ENCODE data around the gene TTBK2.

TTBK2 gene

DNA sequence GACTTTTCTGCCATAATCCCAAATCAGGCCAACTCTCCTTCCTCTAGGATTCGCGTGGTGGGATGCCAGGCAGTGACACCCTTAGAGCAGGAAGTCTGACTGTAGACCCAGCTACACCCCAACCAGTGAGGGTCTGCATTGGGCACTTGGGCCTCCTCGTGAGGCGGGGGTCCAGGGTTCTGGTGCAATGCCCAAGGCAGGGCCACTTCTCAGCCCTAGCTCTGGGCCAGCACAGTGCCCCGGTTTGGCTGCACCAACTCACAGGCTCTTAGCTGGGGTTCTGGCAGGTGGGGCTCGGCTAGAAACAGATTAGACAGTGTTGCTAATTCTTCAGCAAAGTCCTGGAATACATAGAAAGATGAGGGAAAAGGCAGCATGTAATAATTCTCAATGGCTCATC is 196.3 kb downstream of the TTBK2 start:
- DNase-seq, result no peak

DNA sequence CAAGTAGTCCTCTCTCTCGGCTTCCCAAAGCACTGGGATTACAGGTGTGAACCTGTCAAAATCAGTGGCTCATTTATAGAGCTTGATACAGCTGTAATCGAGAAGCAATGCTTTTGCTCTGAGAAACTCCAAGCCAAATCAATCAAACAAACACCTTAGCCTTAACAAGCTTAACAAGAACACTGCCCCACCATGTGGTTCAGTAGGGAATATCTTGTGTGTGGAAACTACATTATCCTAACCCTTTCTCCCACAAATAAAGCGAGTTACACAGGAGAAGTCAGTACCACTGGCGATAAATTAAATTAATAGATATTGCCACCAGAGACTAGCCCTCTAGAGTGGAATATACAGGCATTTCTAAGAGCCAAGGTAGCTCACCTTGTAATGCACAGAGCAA is 197.5 kb downstream of the TTBK2 start:
- no peak for DNase-seq

DNA sequence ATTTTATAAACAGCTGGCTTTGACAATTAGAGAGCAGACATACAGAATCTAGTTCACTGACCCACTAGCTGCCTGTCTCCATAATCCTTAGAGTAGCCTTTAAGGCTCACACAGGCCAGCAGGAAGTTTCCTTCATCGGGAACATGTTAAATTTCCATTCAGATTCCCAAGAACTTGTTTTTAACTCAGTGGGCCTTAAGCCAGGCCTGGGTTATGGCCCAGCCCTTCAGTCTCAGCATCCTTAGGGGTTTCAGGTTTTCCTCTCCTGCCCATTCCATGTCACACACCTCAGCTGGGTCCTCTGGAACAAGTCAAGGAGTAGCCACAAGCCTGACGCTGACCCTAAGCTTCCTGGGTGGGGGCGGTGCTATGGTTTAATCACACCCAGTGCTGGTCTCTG is 198.7 kb downstream of the TTBK2 start:
- no peak for DNase-seq

DNA sequence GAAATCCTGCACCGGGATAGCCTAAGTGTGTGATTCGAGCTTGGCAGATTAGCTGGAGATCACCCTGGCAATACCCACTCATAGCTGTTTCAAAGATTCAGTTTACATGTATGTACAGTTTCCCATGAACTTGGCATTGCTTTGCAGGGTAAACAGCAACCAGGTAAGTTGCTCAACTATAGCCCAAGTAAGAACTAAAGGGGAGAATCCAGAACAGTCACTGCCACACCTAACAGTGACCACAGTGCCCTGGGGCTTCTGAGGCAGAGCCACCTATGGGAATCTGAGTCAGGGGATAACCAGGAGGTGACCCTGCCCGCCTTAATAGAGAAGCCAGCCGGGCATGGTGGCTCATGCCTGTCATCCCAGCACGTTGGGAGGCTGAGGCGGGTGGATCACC is 199.6 kb downstream of the TTBK2 start:
- no peak for DNase-seq

DNA sequence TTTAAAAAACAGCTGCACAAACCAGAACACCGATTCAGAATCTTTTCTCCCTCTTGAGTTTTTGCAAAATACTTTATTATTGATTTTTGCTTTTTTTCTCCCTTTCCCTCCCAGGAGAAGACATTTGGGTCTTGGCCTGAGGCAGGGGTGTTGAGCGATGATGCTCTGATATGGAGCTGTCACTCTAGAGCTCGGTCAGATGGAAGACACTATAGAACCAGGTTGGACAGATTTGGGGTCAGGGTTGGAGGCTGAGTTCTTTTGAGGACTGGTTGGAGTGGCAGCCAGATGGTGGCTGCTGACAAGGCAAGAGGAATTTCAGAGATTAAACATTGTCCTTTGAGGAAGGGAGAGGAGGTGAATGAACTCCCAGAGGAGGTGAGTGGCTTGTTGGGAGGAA is 200.5 kb downstream of the TTBK2 start:
- no peak for DNase-seq

DNA sequence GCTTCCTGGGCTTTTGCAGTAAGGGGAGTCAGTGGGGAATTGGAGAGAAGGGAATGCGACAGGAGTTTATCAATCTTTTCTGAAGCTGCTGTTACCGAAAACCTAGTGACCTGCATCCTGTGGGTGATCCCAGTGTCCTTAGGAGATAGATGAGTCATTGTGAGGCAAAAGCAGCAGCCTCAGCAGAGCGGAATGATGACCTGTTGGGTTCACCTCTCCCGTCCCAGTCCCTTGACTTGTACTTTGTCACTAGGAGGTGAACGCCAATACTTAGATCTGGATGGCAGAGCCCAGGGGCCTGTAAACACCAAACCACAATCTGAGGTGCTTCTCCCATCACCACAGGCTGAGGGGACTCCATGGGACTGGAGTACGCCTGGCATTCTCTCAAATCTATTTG is 201.5 kb downstream of the TTBK2 start:
- DNase-seq, result no peak

DNA sequence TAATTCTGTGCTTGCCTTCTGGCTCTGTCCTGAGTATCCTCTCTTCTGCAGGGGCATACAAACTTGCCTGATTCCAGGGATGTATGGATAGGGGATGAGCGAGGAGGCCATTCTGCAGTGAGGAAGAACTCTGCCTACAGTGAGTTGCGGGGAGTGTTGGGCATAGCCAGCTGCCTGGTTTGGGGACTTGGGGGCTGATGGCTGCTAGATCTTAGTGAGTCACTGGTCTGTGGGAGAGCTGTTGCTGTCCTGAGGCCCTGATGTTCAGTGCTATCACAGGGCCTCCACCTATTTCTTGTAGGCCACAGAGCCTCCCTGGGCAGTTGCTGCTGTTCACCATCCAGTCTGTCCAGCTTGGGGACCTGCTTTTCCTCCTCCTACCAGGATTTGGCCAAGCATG is 204.0 kb downstream of the TTBK2 start:
- no peak for DNase-seq

DNA sequence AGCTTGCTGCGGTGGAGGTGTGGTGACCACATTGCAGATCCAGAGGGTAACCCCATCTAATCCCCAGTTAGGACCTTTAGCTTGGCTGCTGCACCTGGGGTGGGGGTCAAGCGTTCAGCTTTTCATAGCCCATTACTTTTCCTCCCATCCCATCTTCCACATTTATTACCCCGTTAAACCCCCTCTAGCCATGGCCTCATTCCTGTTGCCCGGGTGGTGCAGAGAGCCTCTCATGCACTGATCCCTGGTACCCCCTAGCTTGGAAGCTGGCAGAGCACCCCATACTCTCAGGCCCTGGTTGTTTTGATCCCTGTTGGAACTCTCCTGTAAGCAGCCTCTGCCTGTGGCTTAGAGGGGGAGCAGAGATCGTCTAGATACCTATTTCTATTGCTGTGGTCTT is 204.5 kb downstream of the TTBK2 start:
- no peak for DNase-seq

DNA sequence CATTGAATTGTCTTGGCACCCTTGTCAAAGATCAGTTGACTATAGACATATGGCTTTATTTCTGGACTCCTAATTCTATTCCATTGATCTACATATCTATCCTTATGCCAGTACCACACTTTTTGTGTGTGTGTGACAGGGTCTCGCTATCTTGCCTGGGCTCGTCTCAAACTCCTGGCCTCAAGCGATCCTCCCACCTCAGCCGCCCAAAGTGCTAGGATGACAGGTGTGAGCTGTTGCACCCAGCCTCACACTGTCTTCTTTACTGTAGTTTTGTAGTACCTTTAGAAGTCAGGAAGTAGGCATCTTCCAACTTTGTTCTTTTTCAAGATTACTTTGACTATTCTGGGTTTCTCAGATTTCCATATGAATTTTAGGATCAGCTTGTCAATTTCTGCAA is 208.0 kb downstream of the TTBK2 start:
- no peak for DNase-seq

DNA sequence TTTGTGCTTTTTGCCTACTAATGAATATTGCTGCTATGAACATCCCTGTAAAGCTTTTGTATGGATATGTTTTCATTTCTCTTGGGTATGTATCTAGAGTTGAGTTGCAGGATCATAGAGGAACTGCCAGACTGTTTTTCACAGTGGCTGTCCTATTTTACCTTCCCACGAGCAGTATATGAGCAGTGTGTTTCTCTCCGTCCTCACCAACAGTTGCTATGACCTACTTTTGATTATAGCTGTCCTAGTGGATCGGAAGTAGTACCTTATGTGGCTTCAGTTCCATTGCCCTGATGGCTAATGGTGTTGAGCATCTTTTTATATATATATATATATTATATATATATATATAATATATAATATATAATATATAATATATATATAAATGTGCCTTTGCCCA is 208.8 kb downstream of the TTBK2 start:
- no peak for DNase-seq

DNA sequence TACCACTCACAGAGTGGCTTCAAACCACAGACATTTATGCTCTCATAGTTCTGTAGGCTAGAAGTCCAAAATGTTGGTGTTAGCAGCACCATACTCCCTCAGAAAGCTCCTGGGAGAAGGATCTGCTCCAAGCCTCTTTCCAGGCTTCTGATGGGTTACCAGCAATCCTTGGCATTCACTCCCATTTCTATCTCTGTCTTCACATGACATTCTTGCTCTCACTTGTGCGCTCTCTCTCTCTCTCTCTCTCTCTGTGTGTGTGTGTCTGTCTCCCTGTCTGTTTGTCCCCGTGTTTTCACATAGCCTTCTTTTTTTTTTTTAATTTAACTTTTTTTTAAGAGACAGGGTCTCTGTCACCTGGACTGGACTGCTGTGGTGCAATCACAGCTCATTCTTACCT is 209.9 kb downstream of the TTBK2 start:
- no peak for DNase-seq

DNA sequence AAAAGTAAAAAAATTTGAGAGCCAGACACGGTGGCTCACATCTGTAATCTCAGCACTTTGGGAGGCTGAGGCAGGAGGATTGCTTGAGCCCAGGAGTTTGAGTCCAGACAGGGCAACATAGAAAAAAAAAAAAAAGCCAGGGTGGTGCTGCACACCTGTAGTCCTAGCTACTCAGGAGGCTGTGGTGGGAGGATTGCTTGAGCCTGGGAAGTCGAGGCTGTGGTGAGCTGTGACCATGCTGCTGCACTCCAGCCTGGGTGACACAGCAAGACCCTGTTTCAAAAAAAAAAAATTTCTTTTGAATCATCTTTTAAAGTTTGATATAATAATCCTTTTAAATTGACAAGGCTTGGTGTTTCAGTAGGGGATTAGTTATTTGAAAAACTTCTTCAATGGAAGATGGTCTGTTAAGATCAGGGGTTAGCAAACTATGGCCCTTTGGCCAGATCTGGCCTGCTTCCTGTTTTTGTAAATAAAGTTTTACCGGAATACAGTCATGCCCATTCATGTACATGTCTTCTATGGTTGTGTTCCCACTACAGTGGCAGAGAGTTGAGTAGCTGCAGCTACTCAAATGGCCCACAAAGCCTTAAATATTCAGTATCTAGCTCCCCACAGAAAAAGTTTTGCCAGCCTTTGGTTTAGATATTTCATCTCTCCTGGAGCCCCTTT is 212.6 kb downstream of the TTBK2 start:
- no peak for DNase-seq

DNA sequence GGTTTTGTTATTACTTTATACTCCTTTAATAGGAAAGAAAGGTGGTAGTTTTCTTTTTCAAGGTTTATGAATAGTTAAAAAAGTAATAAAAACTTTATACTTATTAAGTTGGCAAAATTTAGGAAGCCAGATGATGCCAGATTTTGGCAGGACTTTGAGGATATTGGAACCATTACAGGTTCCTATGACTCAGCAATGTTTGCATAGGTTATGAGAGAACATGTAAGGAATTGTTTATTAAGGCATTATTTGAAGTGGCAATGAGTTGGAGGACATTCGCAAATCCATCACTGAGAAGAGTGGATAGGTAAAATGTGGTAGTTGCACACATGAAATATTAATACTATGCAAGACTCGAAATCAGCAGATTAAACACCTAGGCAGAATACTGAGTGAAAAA is 213.5 kb downstream of the TTBK2 start:
- DNase-seq, result no peak

DNA sequence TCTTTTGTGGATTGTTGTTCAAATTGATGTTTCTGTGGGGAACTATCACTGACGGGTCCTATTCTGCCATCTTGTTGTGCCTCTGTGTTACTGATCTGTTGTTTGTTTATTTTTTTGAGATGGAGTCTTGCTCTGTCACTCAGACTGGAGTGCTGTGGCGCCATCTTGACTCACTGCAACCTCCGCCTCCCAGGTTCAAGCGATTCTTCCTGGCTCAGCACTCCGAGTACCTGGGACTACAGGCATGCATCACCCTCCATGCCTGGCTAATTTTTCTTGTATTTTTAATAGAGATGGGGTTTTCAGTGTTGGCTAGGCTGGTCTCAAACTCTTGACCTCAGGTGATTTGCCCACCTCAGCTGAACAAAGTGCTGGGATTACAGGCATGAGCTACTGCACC is 215.2 kb downstream of the TTBK2 start:
- no peak for DNase-seq

DNA sequence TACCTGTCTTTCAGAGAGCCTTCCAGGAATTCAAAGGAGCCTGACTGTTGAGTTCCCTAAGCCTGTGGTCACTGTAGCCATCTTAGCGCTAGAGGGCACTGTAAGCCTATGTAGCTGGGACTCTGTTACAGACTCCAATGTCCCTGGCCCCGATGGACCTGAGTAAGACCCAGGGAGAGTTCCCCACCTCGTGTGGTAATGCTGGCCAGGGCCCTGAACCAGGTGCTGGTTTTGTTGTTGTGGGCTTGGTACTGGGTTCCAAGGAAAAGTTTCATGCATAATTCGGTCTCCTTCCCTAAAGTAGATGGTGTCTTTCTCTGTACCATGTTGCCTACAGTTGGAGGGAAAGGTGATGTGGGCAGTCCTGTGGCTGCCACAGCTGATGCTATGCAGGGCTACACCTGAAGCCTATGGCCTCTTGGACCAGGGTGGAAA is 216.1 kb downstream of the TTBK2 start:
- DNase-seq, result peak; percentile 51

DNA sequence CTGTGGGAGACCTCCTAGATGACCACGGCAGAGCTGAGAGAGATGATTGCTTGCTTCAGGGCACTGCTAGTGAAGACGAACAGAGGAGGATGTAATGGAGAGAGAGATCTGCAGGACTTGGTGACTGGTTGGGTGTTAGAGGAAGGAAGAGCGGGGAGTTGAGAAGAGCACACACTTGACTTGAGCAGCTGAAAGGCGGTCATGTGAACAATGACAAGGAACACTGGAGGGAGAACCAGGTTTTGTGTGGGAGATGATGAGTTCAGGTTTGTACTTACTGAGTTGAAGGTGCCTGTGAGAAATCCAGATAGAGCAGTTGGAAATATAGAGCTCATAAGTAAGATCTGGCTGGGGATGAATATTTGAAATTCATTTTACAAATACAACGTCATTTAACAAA is 224.0 kb downstream of the TTBK2 start:
- no peak for DNase-seq

DNA sequence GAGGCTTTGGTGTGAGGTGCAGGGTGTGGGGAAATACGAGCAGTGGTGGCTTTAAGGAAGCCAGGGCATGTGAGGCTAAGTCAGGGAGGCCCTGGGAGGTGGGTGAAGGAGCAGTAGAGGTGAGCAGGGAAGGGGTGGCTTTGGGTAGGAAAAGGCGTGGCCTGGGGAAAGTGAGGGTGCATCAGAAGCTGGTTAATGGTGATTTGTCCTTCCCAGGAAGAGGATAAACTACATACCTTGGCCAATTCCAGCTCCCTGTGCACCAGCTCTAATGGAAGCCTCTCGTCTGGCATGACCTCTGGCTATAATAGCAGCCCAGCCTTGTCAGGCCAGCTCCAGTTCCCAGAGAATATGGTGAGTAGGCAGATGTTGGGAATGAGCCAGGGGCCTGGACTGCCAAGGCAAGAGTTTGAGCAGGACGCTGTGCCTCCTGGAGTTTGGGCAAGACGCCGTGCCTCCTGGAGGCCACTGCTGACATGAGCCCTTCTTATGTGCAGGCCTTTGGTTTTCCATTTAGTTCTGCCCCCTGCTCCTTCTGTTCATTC is 225.0 kb downstream of the TTBK2 start:
- DNase-seq, result no peak

DNA sequence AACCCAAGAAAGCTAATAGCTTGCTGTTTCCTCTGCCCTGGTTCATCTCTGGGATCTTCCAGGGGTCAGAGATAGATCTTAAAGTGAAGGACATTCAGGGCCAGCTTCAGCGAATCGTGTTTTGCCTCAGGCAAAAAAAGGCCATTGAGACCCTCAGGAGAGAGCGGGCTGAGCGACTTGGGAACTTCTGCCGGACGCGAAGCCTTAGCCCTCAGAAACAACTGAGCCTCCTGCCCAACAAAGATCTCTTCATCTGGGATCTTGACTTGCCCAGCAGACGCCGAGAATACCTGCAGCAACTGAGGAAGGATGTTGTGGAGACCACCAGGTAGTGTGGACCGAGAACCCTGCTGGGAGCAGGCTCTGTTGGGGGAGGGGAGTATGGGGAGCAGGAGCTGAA is 226.2 kb downstream of the TTBK2 start:
- no peak for DNase-seq

DNA sequence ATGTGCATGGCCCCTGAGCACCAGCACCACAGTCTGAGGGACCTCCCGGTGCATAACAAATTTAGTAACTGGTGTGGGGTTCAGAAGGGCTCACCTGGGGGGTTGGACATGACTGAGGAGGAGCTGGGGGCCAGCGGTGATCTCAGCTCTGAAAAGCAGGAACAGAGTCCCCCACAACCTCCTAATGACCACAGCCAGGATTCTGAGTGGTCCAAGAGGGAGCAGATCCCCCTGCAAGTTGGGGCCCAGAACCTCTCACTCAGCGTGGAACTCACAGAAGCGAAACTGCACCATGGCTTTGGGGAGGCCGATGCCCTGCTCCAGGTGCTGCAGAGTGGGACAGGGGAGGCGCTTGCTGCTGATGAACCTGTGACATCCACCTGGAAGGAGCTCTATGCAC is 226.6 kb downstream of the TTBK2 start:
- no peak for DNase-seq

DNA sequence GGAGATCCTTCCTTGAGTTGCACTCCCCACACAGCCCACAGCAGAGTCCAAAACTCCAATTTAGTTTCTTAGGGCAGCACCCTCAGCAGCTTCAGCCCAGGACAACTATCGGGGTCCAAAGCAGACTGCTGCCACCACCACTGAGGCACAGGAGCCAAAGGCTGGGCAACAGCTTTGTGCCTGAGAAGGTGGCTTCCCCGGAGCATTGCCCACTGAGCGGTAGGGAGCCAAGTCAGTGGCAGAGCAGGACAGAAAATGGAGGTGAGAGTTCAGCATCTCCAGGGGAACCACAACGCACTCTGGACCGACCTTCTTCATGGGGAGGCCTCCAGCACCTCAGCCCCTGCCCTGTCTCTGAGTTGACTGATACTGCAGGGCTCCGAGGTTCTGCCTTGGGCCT is 227.1 kb downstream of the TTBK2 start:
- DNase-seq, result no peak

DNA sequence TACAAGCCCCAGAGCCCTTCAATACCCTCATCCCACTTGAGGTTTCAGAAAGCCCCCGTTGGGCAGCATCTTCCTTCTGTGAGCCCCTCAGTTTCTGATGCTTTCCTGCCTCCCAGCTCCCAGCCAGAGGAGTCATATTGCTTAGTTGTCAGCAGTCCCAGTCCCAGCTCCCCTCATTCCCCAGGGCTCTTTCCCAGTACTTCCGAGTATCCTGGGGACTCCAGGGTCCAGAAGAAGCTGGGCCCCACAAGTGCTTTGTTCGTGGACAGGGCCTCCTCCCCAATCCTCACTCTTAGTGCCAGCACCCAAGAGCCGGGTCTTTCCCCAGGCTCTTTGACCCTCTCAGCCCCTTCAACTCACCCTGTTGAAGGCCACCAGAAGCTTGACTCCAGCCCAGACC is 227.6 kb downstream of the TTBK2 start:
- DNase-seq, result no peak

DNA sequence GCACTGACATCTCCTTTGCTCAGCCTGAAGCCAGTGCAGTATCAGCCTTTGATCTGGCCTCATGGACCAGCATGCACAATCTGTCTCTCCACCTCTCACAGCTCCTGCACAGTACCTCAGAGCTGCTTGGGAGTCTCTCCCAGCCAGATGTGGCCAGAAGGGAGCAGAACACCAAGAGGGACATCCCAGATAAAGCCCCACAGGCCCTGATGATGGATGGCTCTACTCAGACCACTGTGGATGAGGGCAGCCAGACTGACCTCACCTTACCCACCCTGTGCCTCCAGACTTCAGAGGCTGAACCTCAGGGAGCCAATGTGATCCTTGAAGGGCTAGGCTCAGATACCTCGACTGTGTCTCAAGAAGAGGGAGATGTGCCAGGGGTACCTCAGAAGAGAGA is 228.0 kb downstream of the TTBK2 start:
- DNase-seq, result no peak

DNA sequence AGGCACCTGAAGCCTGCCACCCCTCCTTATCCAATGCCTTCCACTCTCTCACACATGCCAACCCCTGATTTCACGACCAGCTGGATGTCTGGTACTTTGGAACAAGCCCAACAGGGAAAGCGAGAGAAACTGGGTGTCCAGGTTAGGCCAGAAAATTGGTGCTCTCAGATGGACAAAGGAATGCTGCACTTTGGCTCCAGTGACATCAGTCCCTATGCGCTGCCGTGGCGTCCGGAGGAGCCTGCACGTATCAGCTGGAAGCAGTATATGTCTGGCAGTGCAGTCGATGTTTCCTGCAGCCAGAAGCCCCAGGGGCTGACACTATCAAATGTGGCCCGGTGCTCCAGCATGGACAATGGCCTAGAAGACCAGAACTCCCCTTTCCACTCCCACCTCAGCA is 228.8 kb downstream of the TTBK2 start:
- no peak for DNase-seq

DNA sequence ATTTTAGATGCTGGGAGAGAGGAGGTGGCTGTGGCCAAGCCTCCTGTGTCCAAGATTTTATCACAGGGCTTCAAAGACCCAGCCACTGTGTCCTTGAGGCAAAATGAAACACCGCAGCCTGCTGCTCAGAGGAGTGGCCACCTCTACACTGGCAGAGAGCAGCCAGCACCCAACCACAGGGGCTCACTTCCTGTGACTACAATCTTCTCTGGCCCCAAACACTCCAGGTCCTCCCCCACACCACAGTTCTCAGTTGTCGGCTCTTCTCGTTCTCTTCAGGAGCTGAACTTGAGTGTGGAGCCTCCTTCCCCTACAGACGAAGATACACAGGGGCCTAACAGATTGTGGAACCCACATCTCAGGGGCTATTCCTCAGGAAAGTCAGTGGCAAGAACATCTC is 229.3 kb downstream of the TTBK2 start:
- DNase-seq, result no peak
